ENCODE measurements around the gene KCNC2. TPM values are rescaled to one million over a fixed set of nuclear protein-coding genes. Genes with fewer than 3 reads are reported as not detected.

Gene KCNC2
- total RNA-seq, 2 donors from 2014 or later = not detected

- H3K27ac Mint-ChIP-seq = no peak overlapping the region
- H3K36me3 Mint-ChIP-seq (ENCODE audit: low read depth) = no peaks in the 10 kb centered on the region
- no peak for TF ChIP-seq CTCF (conservative IDR thresholded peaks at IDR 0.05)
- H3K9ac ChIP-seq (ENCODE audit: extremely low read depth, low read length, poor library complexity, severe bottlenecking) = no peak overlapping the region
- no peaks in the 10 kb centered on the region for H3K9me3 ChIP-seq (ENCODE audit: control insufficient read depth, low read length)
- no peak for DNase-seq
- no peaks in the 10 kb centered on the region for H3K27me3 Mint-ChIP-seq (ENCODE audit: insufficient read depth)
- H3K4me1 ChIP-seq (ENCODE audit: control insufficient read depth, insufficient read depth, low read length) = no peaks in the 10 kb centered on the region
- WGBS, 2 experiments (ENCODE audit: insufficient coverage in 1 of 2, insufficient read length in 1 of 2) = 81 to 100% methylated on average over 2 of the region's 3 CpGs
- no peaks in the 10 kb centered on the region for H3K4me1 Mint-ChIP-seq
- no peak overlapping the region for H3K4me3 ChIP-seq (ENCODE audit: low read length)
- H3K4me3 Mint-ChIP-seq = no peak overlapping the region
- H3K36me3 ChIP-seq (ENCODE audit: control insufficient read depth, insufficient read depth, low read length) = no peaks in the 10 kb centered on the region
- no peak overlapping the region for H3K27ac ChIP-seq (ENCODE audit: low read depth, low read length)
- no peaks in the 10 kb centered on the region for H3K9me3 Mint-ChIP-seq
- no peaks in the 10 kb centered on the region for H3K27me3 ChIP-seq (ENCODE audit: control insufficient read depth, insufficient read depth, low read length, poor library complexity, severe bottlenecking)
Observed at GRCh38 chr12:75196408-75196807, 13.2 kb downstream of the KCNC2 start.

- whole genome bisulfite sequencing, 2 experiments (ENCODE audit: insufficient coverage in 1 of 2, insufficient read length in 1 of 2) = 60 to 96% methylated on average over 1 to 3 of the region's 3 CpGs
- H3K27me3 Mint-ChIP-seq (ENCODE audit: insufficient read depth) = no peaks in the 10 kb centered on the region
- TF ChIP-seq CTCF (conservative IDR thresholded peaks at IDR 0.05) = no peak
Observed at GRCh38 chr12:75194250-75194649, 15.4 kb downstream of the KCNC2 start.

GRCh38 chr12:75192196-75192595, 17.4 kb downstream of the KCNC2 start:
- H3K36me3 Mint-ChIP-seq (ENCODE audit: low read depth) = no peaks in the 10 kb centered on the region
- WGBS, 2 experiments (ENCODE audit: insufficient coverage in 1 of 2, insufficient read length in 1 of 2) = 86 to 93% methylated on average over 4 to 8 of the region's 9 CpGs
- H3K9me3 ChIP-seq (ENCODE audit: control insufficient read depth, low read length) = no peaks in the 10 kb centered on the region
- no peaks in the 10 kb centered on the region for H3K4me1 ChIP-seq (ENCODE audit: control insufficient read depth, insufficient read depth, low read length)
- DNase-seq = no peak
- TF ChIP-seq CTCF (conservative IDR thresholded peaks at IDR 0.05) = no peak
- H3K27me3 ChIP-seq (ENCODE audit: control insufficient read depth, insufficient read depth, low read length, poor library complexity, severe bottlenecking) = no peaks in the 10 kb centered on the region
- no peak overlapping the region for H3K9ac ChIP-seq (ENCODE audit: extremely low read depth, low read length, poor library complexity, severe bottlenecking)
- no peaks in the 10 kb centered on the region for H3K36me3 ChIP-seq (ENCODE audit: control insufficient read depth, insufficient read depth, low read length)
- H3K4me1 Mint-ChIP-seq = no peaks in the 10 kb centered on the region
- no peaks in the 10 kb centered on the region for H3K27me3 Mint-ChIP-seq (ENCODE audit: insufficient read depth)
- H3K9me3 Mint-ChIP-seq = no peaks in the 10 kb centered on the region
- no peak overlapping the region for H3K4me3 Mint-ChIP-seq
- H3K27ac Mint-ChIP-seq = no peak overlapping the region
- no peak overlapping the region for H3K27ac ChIP-seq (ENCODE audit: low read depth, low read length)
- no peak overlapping the region for H3K4me3 ChIP-seq (ENCODE audit: low read length)

More at GRCh38 chr12:75194250-75194649, 15.4 kb downstream of the KCNC2 start:
- H3K27me3 ChIP-seq (ENCODE audit: control insufficient read depth, insufficient read depth, low read length, poor library complexity, severe bottlenecking) = no peaks in the 10 kb centered on the region
- no peaks in the 10 kb centered on the region for H3K36me3 ChIP-seq (ENCODE audit: control insufficient read depth, insufficient read depth, low read length)
- no peak for DNase-seq
- no peaks in the 10 kb centered on the region for H3K4me1 ChIP-seq (ENCODE audit: control insufficient read depth, insufficient read depth, low read length)
- Mint-ChIP-seq H3K36me3 (ENCODE audit: low read depth) (no peaks in the 10 kb centered on the region), H3K9me3 (no peaks in the 10 kb centered on the region), H3K4me1 (no peaks in the 10 kb centered on the region), H3K4me3 (no peak overlapping the region), H3K27ac (no peak overlapping the region)
- no peak overlapping the region for H3K9ac ChIP-seq (ENCODE audit: extremely low read depth, low read length, poor library complexity, severe bottlenecking)
- no peaks in the 10 kb centered on the region for H3K9me3 ChIP-seq (ENCODE audit: control insufficient read depth, low read length)
- H3K4me3 ChIP-seq (ENCODE audit: low read length) = no peak overlapping the region
- H3K27ac ChIP-seq (ENCODE audit: low read depth, low read length) = no peak overlapping the region
